Natural killer cell (primary cell): ENCODE data around the gene TXN2. TPM values are rescaled to one million over a fixed set of nuclear protein-coding genes. Genes with fewer than 3 reads are reported as not detected.

Source experiments
- ATAC-seq, 3 donors: fragments of 150-1000 bp in 2 of 3; fragments of 200-7000 bp in 1 of 3; cut with Tn5 transposase; 1 replicate in 1 of 3; 2 replicates in 2 of 3; pipeline ENCODE4 v1.10.0; 2021; ENCODE audit warnings: mild to moderate bottlenecking in 2 of 3, moderate library complexity in 2 of 3
- DNase-seq, 2 donors: peaks; one replicate each; pipeline versions ENCODE4 v3.0.0 to v3.0.0-alpha.2; 2013 to 2021; ENCODE audit warnings: mixed read lengths in 1 of 2
- H3K27ac ChIP-seq: one replicate; pipeline ENCODE4 v1.5.1; 2013; ENCODE audit warnings: mild to moderate bottlenecking, low read length
- H3K27me3 ChIP-seq: one replicate; pipeline ENCODE4 v1.6.1; 2013; ENCODE audit warnings: low read length; ENCODE audit not compliant: control insufficient read depth, insufficient read depth
- H3K36me3 ChIP-seq: one replicate; pipeline ENCODE4 v1.6.1; 2013; ENCODE audit warnings: low read length; ENCODE audit not compliant: control insufficient read depth, insufficient read depth
- H3K4me1 ChIP-seq: one replicate; pipeline ENCODE4 v1.6.1; 2013; ENCODE audit warnings: low read length; ENCODE audit not compliant: control insufficient read depth, insufficient read depth
- H3K4me3 ChIP-seq: one replicate; pipeline ENCODE4 v1.5.1; 2013; ENCODE audit warnings: low read length
- H3K9me3 ChIP-seq: one replicate; pipeline ENCODE4 v1.6.1; 2013; ENCODE audit warnings: low read length; ENCODE audit not compliant: control insufficient read depth, insufficient read depth
- H3K27ac Mint-ChIP-seq, 2 donors: one replicate each; pipeline ENCODE4 v1.8.0; 2022; ENCODE audit warnings: mild to moderate bottlenecking in 2 of 2, mixed read lengths in 2 of 2, moderate library complexity in 1 of 2
- H3K27me3 Mint-ChIP-seq, 2 donors: one replicate each; pipeline ENCODE4 v1.8.0; 2022; ENCODE audit warnings: low read depth in 2 of 2, mixed read lengths in 2 of 2
- H3K36me3 Mint-ChIP-seq: one replicate; pipeline ENCODE4 v1.8.0; 2022; ENCODE audit warnings: mixed read lengths
- H3K4me1 Mint-ChIP-seq, 2 donors: one replicate each; pipeline ENCODE4 v1.8.0; 2022; ENCODE audit warnings: mixed read lengths in 2 of 2
- H3K4me3 Mint-ChIP-seq: one replicate; pipeline ENCODE4 v1.8.0; 2022; ENCODE audit warnings: mild to moderate bottlenecking, moderate library complexity, mixed read lengths
- H3K9me3 Mint-ChIP-seq, 2 donors: one replicate each; pipeline ENCODE4 v1.8.0; 2022; ENCODE audit warnings: mixed read lengths in 2 of 2
- CTCF ChIP-seq: fragments of 200-600 bp; IDR thresholded peaks from one replicate; pipeline ENCODE4 v1.8.0; 2022; ENCODE audit warnings: antibody characterized with exemption
- WGBS: methylation state at CpG from one replicate; pipeline ENCODE4 v1.1.7; 2013; ENCODE audit warnings: missing lambda C conversion rate; ENCODE audit not compliant: insufficient coverage; 5-methylcytosine and 5-hydroxymethylcytosine counted together
- intact Hi-C: fragments of 100-400 bp; cut with micrococcal nuclease; formaldehyde crosslinking; loops from one replicate; pipeline ENCODE4 v1.14.2; 2022
- total RNA-seq, 4 donors: library from RNA; stranded (reverse); fragments of 120-200 nt in 1 of 4; gene quantifications; one replicate each; pipeline versions ENCODE4 v1.2.3 to v1.2.4, GENCODE V29; 2013 to 2022

Gene TXN2
- total RNA-seq, 3 donors from 2014 or later (not counting 1 experiment from before 2014, with no cell fraction given): 35.5 to 45.4 (median 41.5) TPM

GRCh38 chr22:36492109-36492508, 10.7 kb upstream of the TXN2 start:
- H3K36me3 Mint-ChIP-seq: no peaks in the 10 kb centered on the region
- DNase-seq (no peak), ATAC-seq (no peak)
- H3K27ac Mint-ChIP-seq: no peak overlapping the region
- Histone ChIP-seq H3K27me3 (no peaks in the 10 kb centered on the region), H3K4me3 (no peak overlapping the region), H3K36me3 (no peaks in the 10 kb centered on the region), H3K9me3 (no peaks in the 10 kb centered on the region), H3K4me1 (peaks cover 20% of the 10 kb centered on the region), H3K27ac (no peak overlapping the region)
- 91% methylated on average over 5 of the region's 5 CpGs for WGBS
- H3K4me1 Mint-ChIP-seq: no peaks in the 10 kb centered on the region
- intact Hi-C loops: no loop called here
- no peaks in the 10 kb centered on the region for H3K9me3 Mint-ChIP-seq
- no peaks in the 10 kb centered on the region for H3K27me3 Mint-ChIP-seq
- no peak for TF ChIP-seq CTCF
- no peak overlapping the region for H3K4me3 Mint-ChIP-seq

GRCh38 chr22:36491155-36491554, 9.7 kb upstream of the TXN2 start:
- no peak overlapping the region for H3K27ac Mint-ChIP-seq
- DNase-seq: no peak
- 94% methylated on average over 7 of the region's 7 CpGs for WGBS
- H3K27me3 Mint-ChIP-seq: no peaks in the 10 kb centered on the region
- intact Hi-C loops: no loop called here
- H3K4me1 Mint-ChIP-seq: no peaks in the 10 kb centered on the region
- peaks cover 20% of the 10 kb centered on the region for H3K4me1 ChIP-seq
- H3K36me3 ChIP-seq: no peaks in the 10 kb centered on the region
- H3K27ac ChIP-seq: no peak overlapping the region
- no peak for ATAC-seq
- no peaks in the 10 kb centered on the region for H3K36me3 Mint-ChIP-seq
- H3K9me3 Mint-ChIP-seq: no peaks in the 10 kb centered on the region
- H3K4me3 Mint-ChIP-seq: no peak overlapping the region
- TF ChIP-seq CTCF: no peak
- no peaks in the 10 kb centered on the region for H3K9me3 ChIP-seq
- H3K4me3 ChIP-seq: no peak overlapping the region
- no peaks in the 10 kb centered on the region for H3K27me3 ChIP-seq

GRCh38 chr22:36486619-36487384, 5.4 kb upstream of the TXN2 start:
- DNase-seq: peak; percentile 50 to 86
- 87% methylated on average over 13 of the region's 13 CpGs for WGBS
- H3K4me1 Mint-ChIP-seq: peaks cover 0 to 5% of the 10 kb centered on the region in 2 donors
- no peaks in the 10 kb centered on the region for H3K9me3 Mint-ChIP-seq
- no peak for ATAC-seq
- no peak overlapping the region for H3K27ac Mint-ChIP-seq
- H3K36me3 ChIP-seq: no peaks in the 10 kb centered on the region
- H3K4me3 ChIP-seq: no peak overlapping the region
- no peak overlapping the region for H3K4me3 Mint-ChIP-seq
- TF ChIP-seq CTCF: peak; percentile 56
- no peaks in the 10 kb centered on the region for H3K9me3 ChIP-seq
- intact Hi-C loops: loop anchor here (1.0 kb wide), 1 partner anchor 186 kb away; no protein-coding TSS in a partner anchor
- no peaks in the 10 kb centered on the region for H3K27me3 ChIP-seq
- no peaks in the 10 kb centered on the region for H3K27me3 Mint-ChIP-seq
- no peak overlapping the region for H3K27ac ChIP-seq
- H3K4me1 ChIP-seq: peaks cover 7% of the 10 kb centered on the region
- H3K36me3 Mint-ChIP-seq: no peaks in the 10 kb centered on the region
